H1 (cell line): ENCODE measurements around the gene TXNDC2.

Experiments used
- CHD1 ChIP-seq: IDR thresholded peaks from 2 replicates; pipeline ENCODE4 v1.6.1; 2012; ENCODE audit warnings: low read depth, low read length, improper control_type of control experiment
- CTCF ChIP-seq, 3 experiments: IDR thresholded peaks; 1 replicate in 2 of 3; 2 replicates in 1 of 3; pipeline versions ENCODE4 v1.5.1 to v1.6.1; 2011; ENCODE audit warnings: low read length in 3 of 3, mild to moderate bottlenecking in 3 of 3, inconsistent platforms in 2 of 3, low read depth in 1 of 3, moderate library complexity in 1 of 3; ENCODE audit not compliant: insufficient read depth in 1 of 3; ENCODE audit errors: control extremely low read depth in 1 of 3
- EZH2 ChIP-seq: fragments of 200-600 bp; sonication (generic); IDR thresholded peaks from 2 replicates; pipeline ENCODE4 v1.7.1; 2012; ENCODE audit warnings: low read depth, mild to moderate bottlenecking, moderate library complexity, low read length, inconsistent platforms; ENCODE audit not compliant: severe bottlenecking
- GABPA ChIP-seq: IDR thresholded peaks from 2 replicates; pipeline ENCODE4 v1.6.1; 2011; ENCODE audit warnings: mild to moderate bottlenecking, low read length, moderate library complexity, borderline replicate concordance; ENCODE audit not compliant: insufficient read depth
- MAX ChIP-seq: IDR thresholded peaks from 2 replicates; pipeline ENCODE4 v1.6.1; 2012; ENCODE audit warnings: inconsistent platforms
- RAD21 ChIP-seq, 2 experiments: IDR thresholded peaks in 1 of 2; conservative IDR thresholded peaks in 1 of 2; 2 replicates each; pipeline ENCODE4 v1.6.1; 2011; ENCODE audit warnings: low read depth in 2 of 2, low read length in 2 of 2, improper control_type of control experiment in 1 of 2, inconsistent platforms in 1 of 2, mild to moderate bottlenecking in 1 of 2, moderate library complexity in 1 of 2
- SRF ChIP-seq: IDR thresholded peaks from 2 replicates; pipeline ENCODE4 v1.6.1; 2011; ENCODE audit warnings: mild to moderate bottlenecking, low read depth, low read length, moderate library complexity
- TF ChIP-seq, protein P1 (sequence below): IDR thresholded peaks from 2 replicates; pipeline ENCODE4 v1.6.1; 2012; ENCODE audit warnings: low read length, inconsistent platforms

DNA sequence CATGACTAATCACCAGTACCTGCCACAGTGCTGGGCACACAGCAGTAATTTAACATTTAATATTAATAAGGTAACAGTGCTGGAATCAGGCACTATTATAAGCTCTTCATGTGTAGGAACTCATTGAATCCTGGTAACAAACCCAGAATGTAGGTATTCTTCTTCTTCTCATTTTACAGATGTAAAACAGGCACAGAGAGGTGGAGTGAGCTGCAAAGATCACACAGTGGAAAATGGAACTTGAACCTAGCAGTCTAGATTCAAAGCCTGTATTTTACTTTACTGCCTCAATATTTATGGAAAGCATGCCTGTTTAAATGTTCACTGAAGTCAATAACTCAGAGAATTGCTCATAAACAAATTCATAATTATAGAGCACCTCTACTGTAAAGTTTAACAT, 24.3 kb downstream of the TXNDC2 start:
- TF ChIP-seq EZH2 (no peak), GABPA (no peak), CTCF (IDR thresholded peaks at IDR 0.05; ENCODE audit: control extremely low read depth in 1 of 3, insufficient read depth in 1 of 3, low read depth in 1 of 3, low read length in 3 of 3) (no peak), RAD21 (IDR thresholded peaks at IDR 0.05 in 1 of 2, conservative IDR thresholded peaks at IDR 0.05 in 1 of 2; ENCODE audit: low read depth in 2 of 2, low read length in 2 of 2) (no peak), SRF (no peak), CHD1 (no peak), MAX (no peak)
- TF ChIP-seq, protein P1, sequence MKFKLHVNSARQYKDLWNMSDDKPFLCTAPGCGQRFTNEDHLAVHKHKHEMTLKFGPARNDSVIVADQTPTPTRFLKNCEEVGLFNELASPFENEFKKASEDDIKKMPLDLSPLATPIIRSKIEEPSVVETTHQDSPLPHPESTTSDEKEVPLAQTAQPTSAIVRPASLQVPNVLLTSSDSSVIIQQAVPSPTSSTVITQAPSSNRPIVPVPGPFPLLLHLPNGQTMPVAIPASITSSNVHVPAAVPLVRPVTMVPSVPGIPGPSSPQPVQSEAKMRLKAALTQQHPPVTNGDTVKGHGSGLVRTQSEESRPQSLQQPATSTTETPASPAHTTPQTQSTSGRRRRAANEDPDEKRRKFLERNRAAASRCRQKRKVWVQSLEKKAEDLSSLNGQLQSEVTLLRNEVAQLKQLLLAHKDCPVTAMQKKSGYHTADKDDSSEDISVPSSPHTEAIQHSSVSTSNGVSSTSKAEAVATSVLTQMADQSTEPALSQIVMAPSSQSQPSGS: no peak
